Kidney (tissue), 14 donors: ENCODE data around the gene HAGH. TPM values are rescaled to one million over a fixed set of nuclear protein-coding genes. Genes with fewer than 3 reads are reported as not detected.

Source experiments
- DNase-seq, 5 donors: peaks; one replicate each; pipeline ENCODE4 v3.0.0-alpha.2; 2013 to 2020
- FAIRE-seq: peaks from 2 replicates; lab custom pipeline; 2012; peaks lifted over from hg19 to GRCh38; lab: Jason Lieb, UNC
- H3K27ac ChIP-seq, 2 donors: one replicate each; pipeline ENCODE4 v1.7.0; 2013; ENCODE audit warnings: low read depth in 2 of 2, low read length in 2 of 2, inconsistent platforms in 1 of 2
- H3K27me3 ChIP-seq: one replicate; pipeline ENCODE4 v1.7.1; 2013; ENCODE audit warnings: low read length, inconsistent platforms; ENCODE audit not compliant: control insufficient read depth, insufficient read depth
- H3K36me3 ChIP-seq, 3 donors: one replicate each; pipeline versions ENCODE4 v1.7.0 to v1.7.1; 2013; ENCODE audit warnings: low read length in 3 of 3, control low read depth in 1 of 3, inconsistent platforms in 1 of 3; ENCODE audit not compliant: insufficient read depth in 3 of 3, control insufficient read depth in 2 of 3
- H3K4me1 ChIP-seq, 3 donors: one replicate each; pipeline versions ENCODE4 v1.7.0 to v1.7.1; 2013; ENCODE audit warnings: low read length in 3 of 3, inconsistent platforms in 1 of 3, low read depth in 1 of 3; ENCODE audit not compliant: control insufficient read depth in 2 of 3, insufficient read depth in 2 of 3
- H3K4me3 ChIP-seq, 3 donors: one replicate each; pipeline versions ENCODE4 v1.7.0 to v1.8.1; 2013; ENCODE audit warnings: low read length in 3 of 3, control low read depth in 1 of 3, inconsistent platforms in 1 of 3
- H3K9ac ChIP-seq, 3 donors: one replicate each; pipeline versions ENCODE4 v1.7.0 to v1.7.1; 2013; ENCODE audit warnings: low read length in 3 of 3, control low read depth in 1 of 3, inconsistent platforms in 1 of 3
- H3K9me3 ChIP-seq, 3 donors: one replicate each; pipeline versions ENCODE4 v1.7.0 to v1.7.1; 2013; ENCODE audit warnings: low read length in 3 of 3, control low read depth in 1 of 3, inconsistent platforms in 1 of 3; ENCODE audit not compliant: control insufficient read depth in 2 of 3, insufficient read depth in 1 of 3
- CTCF ChIP-seq: IDR thresholded peaks from 3 replicates; pipeline ENCODE4 v1.5.1; 2012; ENCODE audit warnings: mild to moderate bottlenecking, moderate library complexity, borderline replicate concordance; ENCODE audit not compliant: insufficient read depth; ENCODE audit errors: extremely low read depth
- intact Hi-C: fragments of 100-400 bp; cut with DNase I; formaldehyde crosslinking; loops from one replicate; pipeline ENCODE4 v1.11.1; 2022
- polyA plus RNA-seq: library from polyadenylated mRNA; stranded (reverse); fragments of 350-450 nt; fragmentation: Illumina TruSeq; extraction: RNeasy Lipid Tissue Mini Kit (QIAGEN cat#74804); gene quantifications from one replicate; pipeline ENCODE4 v1.2.3, GENCODE V29; 2014; ENCODE audit warnings: low read depth, low replicate concordance; ENCODE audit not compliant: insufficient read depth
- total RNA-seq: library from RNA; stranded (reverse); fragmentation: NEBNext Ultra II Directional; extraction: Animal tissue kit (Norgen Biotek cat#: 25700); gene quantifications from one replicate; pipeline ENCODE4 v1.2.1, GENCODE V29; 2021
- donor health status: control.
- donor health status: control.
- donor health status: control.
- donor health status: control.
- donor health status: control.
- donor health status: DM: yes; HTN: yes; CAD: no.
- donor health status: Normal renal cell carcinoma (clear cell type).

Gene HAGH
- total and polyA plus RNA-seq, 2 donors from 2014 or later = 48.1 to 258 TPM

- no peak overlapping the region for H3K4me3 ChIP-seq
- H3K27me3 ChIP-seq = no peaks in the 10 kb centered on the region
- no peak overlapping the region for H3K9ac ChIP-seq
- no peak for TF ChIP-seq CTCF
- DNase-seq (peak in 3 of 5 donors; percentile 11 to 66 (median 36)), FAIRE-seq (no peak)
- H3K9me3 ChIP-seq = no peaks in the 10 kb centered on the region
- H3K27ac ChIP-seq = no peak overlapping the region
- no peaks in the 10 kb centered on the region for H3K4me1 ChIP-seq
- peaks cover 0 to 14% (median 10%) of the 10 kb centered on the region in 3 donors for H3K36me3 ChIP-seq
- intact Hi-C loops = no loop called here
These were observed 63.6 kb downstream of the HAGH start for GRCh38 chr16:1762879-1763520.

GRCh38 chr16:1762196-1762878 lies 64.3 kb downstream of the HAGH start:
- Histone ChIP-seq H3K9ac (no peak overlapping the region), H3K27me3 (no peaks in the 10 kb centered on the region), H3K4me3 (no peak overlapping the region), H3K27ac (no peak overlapping the region), H3K4me1 (no peaks in the 10 kb centered on the region), H3K36me3 (peaks cover 0 to 14% (median 9%) of the 10 kb centered on the region in 3 donors), H3K9me3 (no peaks in the 10 kb centered on the region)
- FAIRE-seq (no peak), DNase-seq (peak in 4 of 5 donors; percentile 4 to 52 (median 27))
- TF ChIP-seq CTCF = no peak
- intact Hi-C loops = no loop called here

- H3K9me3 ChIP-seq = no peaks in the 10 kb centered on the region
- intact Hi-C loops = no loop called here
- TF ChIP-seq CTCF = no peak
- no peak overlapping the region for H3K27ac ChIP-seq
- H3K9ac ChIP-seq = no peak overlapping the region
- H3K4me1 ChIP-seq = no peaks in the 10 kb centered on the region
- no peak overlapping the region for H3K4me3 ChIP-seq
- H3K27me3 ChIP-seq = no peaks in the 10 kb centered on the region
- FAIRE-seq (no peak), DNase-seq (no peak)
- peaks cover 0 to 14% (median 6%) of the 10 kb centered on the region in 3 donors for H3K36me3 ChIP-seq
These were observed 64.9 kb downstream of the HAGH start for GRCh38 chr16:1761751-1762150.
